ENCODE results near the gene KLHDC4. TPM values are rescaled to one million over a fixed set of nuclear protein-coding genes. Genes with fewer than 3 reads are reported as not detected.

Gene KLHDC4
- total RNA-seq, 1 experiment from 2014 or later: 76.2 TPM

DNA sequence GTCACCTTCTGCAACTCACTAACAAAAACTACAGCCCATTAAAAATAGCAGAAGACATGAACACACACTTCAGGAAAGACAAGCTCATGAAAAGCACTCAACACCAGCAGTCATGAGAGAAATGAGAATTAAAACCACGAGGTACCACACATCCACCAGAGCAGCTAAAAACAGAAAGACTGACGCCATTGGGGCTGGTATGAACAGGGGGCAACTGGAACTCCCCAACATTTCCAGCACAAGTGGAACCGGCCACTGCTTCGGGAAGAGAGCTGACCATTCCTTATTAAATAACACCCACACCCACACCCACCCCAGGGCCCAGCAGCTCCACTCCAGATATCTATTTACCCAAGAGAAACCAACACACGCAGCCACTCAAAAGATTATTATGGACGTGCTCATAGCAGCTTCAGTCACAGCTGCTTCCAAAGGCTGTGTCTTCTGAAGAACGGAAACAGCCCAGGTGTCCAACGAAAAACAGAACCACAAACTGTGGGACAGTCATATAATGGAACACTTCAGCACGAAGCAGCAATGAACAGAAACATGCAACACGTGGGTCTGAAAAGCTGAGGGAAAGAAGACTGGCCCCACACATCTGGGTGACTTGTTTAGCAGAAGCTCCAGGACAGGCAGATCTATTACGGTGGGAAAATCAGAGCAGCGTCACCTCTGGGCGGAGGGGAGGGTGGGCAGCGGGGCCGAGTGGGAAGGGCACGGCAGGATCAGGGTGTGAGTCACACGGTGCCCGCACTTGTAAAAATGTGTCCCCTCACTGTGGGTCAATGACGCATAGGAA is 41.1 kb downstream of the KLHDC4 start:
- Histone ChIP-seq H3K79me2 (ENCODE audit: insufficient read depth, low read length) (peaks cover 4% of the 10 kb centered on the region; the same call in 1 of the 2 replicates), H2AFZ (ENCODE audit: low read length) (no peak overlapping the region), H3K4me2 (ENCODE audit: insufficient read depth, insufficient read length, low read length) (no peak overlapping the region), H3T11ph (ENCODE audit: low read length) (no peak overlapping the region), H2AK5ac (ENCODE audit: insufficient read length, low read length) (no peak overlapping the region), H3K56ac (ENCODE audit: insufficient read length, low read depth, low read length) (no peak overlapping the region), H3K27me3 (ENCODE audit: insufficient read depth, low read length) (no peaks in the 10 kb centered on the region), H3K23ac (ENCODE audit: insufficient read length, low read depth, low read length) (no peak overlapping the region), H4K5ac (ENCODE audit: insufficient read length, low read depth, low read length) (no peak overlapping the region), H4K8ac (replicated peaks; ENCODE audit: insufficient read length, low read depth, low read length) (no peak overlapping the region), H3K18ac (ENCODE audit: insufficient read length, low read depth, low read length) (no peak overlapping the region), H3K4me1 (ENCODE audit: insufficient read depth, low read length) (no peaks in the 10 kb centered on the region), H4K91ac (ENCODE audit: insufficient read length, low read depth, low read length) (no peak overlapping the region), H2BK12ac (ENCODE audit: insufficient read length, low read depth, low read length) (no peak overlapping the region), H2BK15ac (ENCODE audit: low read depth, low read length) (no peak overlapping the region), H2BK20ac (ENCODE audit: low read depth, low read length, poor library complexity, severe bottlenecking) (no peak overlapping the region), H2BK5ac (ENCODE audit: insufficient read length, low read length) (no peak overlapping the region), H3K14ac (ENCODE audit: insufficient read depth, low read length) (no peak overlapping the region), H3K9me3 (ENCODE audit: control insufficient read depth, low read depth, low read length) (no peaks in the 10 kb centered on the region), H3K9ac (ENCODE audit: extremely low read depth, insufficient read length, low read length) (no peak overlapping the region), H2BK120ac (ENCODE audit: low read depth, low read length, poor library complexity, severe bottlenecking) (no peak overlapping the region), H3K79me1 (ENCODE audit: insufficient read depth, low read depth, low read length, poor library complexity, severe bottlenecking) (no peaks in the 10 kb centered on the region), H3K4ac (ENCODE audit: low read depth, low read length) (no peak overlapping the region), H3K27ac (ENCODE audit: insufficient read length, low read depth, low read length) (no peak overlapping the region), H4K20me1 (ENCODE audit: control insufficient read depth, insufficient read depth, insufficient read length) (no peaks in the 10 kb centered on the region), H3K23me2 (ENCODE audit: insufficient read length, low read depth, low read length, poor library complexity, severe bottlenecking) (no peaks in the 10 kb centered on the region)
- Mint-ChIP-seq H3K4me3 (no peak overlapping the region), H3K4me1 (peaks cover 0 to 6% of the 10 kb centered on the region in 2 experiments; a peak in 1 of 4 replicates), H3K36me3 (ENCODE audit: insufficient read depth in 1 of 3, low read depth in 3 of 3) (peaks cover 46 to 85% (median 76%) of the 10 kb centered on the region in 3 experiments), H3K9me3 (no peaks in the 10 kb centered on the region), H3K27me3 (ENCODE audit: low read depth) (no peaks in the 10 kb centered on the region), H3K27ac (no peak overlapping the region; a peak in 1 of 7 replicates)
- TF ChIP-seq CTCF (conservative IDR thresholded peaks at IDR 0.05): no peak
- WGBS (ENCODE audit: extremely low coverage, insufficient read length, low lambda C conversion rate): no CpG with 5 or more reads among the region's 19 CpGs
- no peak for DNase-seq

Measured in H9 (cell line).